Measurements from ENCODE around the gene SHISA7. TPM values are rescaled to one million over a fixed set of nuclear protein-coding genes. Genes with fewer than 3 reads are reported as not detected.
A peak's percentile ranks its signal among the peaks of the same experiment; 100 is the strongest.

SHISA7 gene
- total RNA-seq, 1 donor from 2014 or later, result 0.10 TPM

- Mint-ChIP-seq H3K36me3 (ENCODE audit: insufficient read depth) (no peaks in the 10 kb centered on the region), H3K4me1 (ENCODE audit: low read depth) (peaks cover 18% of the 10 kb centered on the region), H3K27me3 (peaks cover 24% of the 10 kb centered on the region), H3K4me3 (ENCODE audit: low read depth) (no peak overlapping the region), H3K27ac (no peak overlapping the region), H3K9me3 (ENCODE audit: low read depth) (no peaks in the 10 kb centered on the region)
- DNase-seq (ENCODE audit: low spot score, unreplicated experiment), result no peak
- no peak for TF ChIP-seq CTCF (IDR thresholded peaks at IDR 0.05; ENCODE audit: unreplicated experiment)
These were observed 21.1 kb upstream of the SHISA7 start for GRCh38 chr19:55464039-55464661.

- Mint-ChIP-seq H3K27me3 (peaks cover 24% of the 10 kb centered on the region), H3K36me3 (ENCODE audit: insufficient read depth) (no peaks in the 10 kb centered on the region), H3K27ac (no peak overlapping the region), H3K4me1 (ENCODE audit: low read depth) (peaks cover 18% of the 10 kb centered on the region), H3K4me3 (ENCODE audit: low read depth) (no peak overlapping the region), H3K9me3 (ENCODE audit: low read depth) (no peaks in the 10 kb centered on the region)
- no peak for TF ChIP-seq CTCF (IDR thresholded peaks at IDR 0.05; ENCODE audit: unreplicated experiment)
- DNase-seq (ENCODE audit: low spot score, unreplicated experiment), result no peak
These were observed 20.5 kb upstream of the SHISA7 start for GRCh38 chr19:55463583-55464031.

GRCh38 chr19:55462722-55463121, 19.6 kb upstream of the SHISA7 start:
- DNase-seq (ENCODE audit: low spot score, unreplicated experiment), result no peak
- Mint-ChIP-seq H3K27ac (no peak overlapping the region), H3K4me3 (ENCODE audit: low read depth) (no peak overlapping the region), H3K36me3 (ENCODE audit: insufficient read depth) (no peaks in the 10 kb centered on the region), H3K4me1 (ENCODE audit: low read depth) (peaks cover 18% of the 10 kb centered on the region), H3K9me3 (ENCODE audit: low read depth) (no peaks in the 10 kb centered on the region), H3K27me3 (peaks cover 21% of the 10 kb centered on the region)
- TF ChIP-seq CTCF (IDR thresholded peaks at IDR 0.05; ENCODE audit: unreplicated experiment), result no peak

GRCh38 chr19:55461974-55462626, 19.0 kb upstream of the SHISA7 start:
- no peaks in the 10 kb centered on the region for H3K36me3 Mint-ChIP-seq (ENCODE audit: insufficient read depth)

More at GRCh38 chr19:55461974-55462626, 19.0 kb upstream of the SHISA7 start:
- Mint-ChIP-seq H3K4me3 (ENCODE audit: low read depth) (peak overlapping the region; percentile 77), H3K4me1 (ENCODE audit: low read depth) (peaks cover 18% of the 10 kb centered on the region), H3K27me3 (peaks cover 17% of the 10 kb centered on the region), H3K9me3 (ENCODE audit: low read depth) (no peaks in the 10 kb centered on the region), H3K27ac (peak overlapping the region; percentile 92)
- DNase-seq (ENCODE audit: low spot score, unreplicated experiment), result no peak
- no peak for TF ChIP-seq CTCF (IDR thresholded peaks at IDR 0.05; ENCODE audit: unreplicated experiment)
